ENCODE measurements around the gene CAPG. TPM values are rescaled to one million over a fixed set of nuclear protein-coding genes. Genes with fewer than 3 reads are reported as not detected.

CAPG gene
- polyA plus RNA-seq, 1 donor (not counting 4 experiments of a cell fraction or from before 2014, with no cell fraction given), result 466 TPM

GRCh38 chr2:85421260-85422071 is 11.3 kb upstream of the CAPG start:
- H3K27me3 ChIP-seq (ENCODE audit: control insufficient read depth, extremely low read depth, insufficient read depth, low read length), result no peaks in the 10 kb centered on the region
- peak overlapping the region; percentile 38 for H2AFZ ChIP-seq (ENCODE audit: control insufficient read depth, low read length)
- no peaks in the 10 kb centered on the region for H4K20me1 ChIP-seq (ENCODE audit: control insufficient read depth, extremely low read depth, insufficient read depth, low read length)
- TF ChIP-seq EZH2 (IDR thresholded peaks at IDR 0.05; ENCODE audit: low read length), result no peak
- TF ChIP-seq, protein P1, sequence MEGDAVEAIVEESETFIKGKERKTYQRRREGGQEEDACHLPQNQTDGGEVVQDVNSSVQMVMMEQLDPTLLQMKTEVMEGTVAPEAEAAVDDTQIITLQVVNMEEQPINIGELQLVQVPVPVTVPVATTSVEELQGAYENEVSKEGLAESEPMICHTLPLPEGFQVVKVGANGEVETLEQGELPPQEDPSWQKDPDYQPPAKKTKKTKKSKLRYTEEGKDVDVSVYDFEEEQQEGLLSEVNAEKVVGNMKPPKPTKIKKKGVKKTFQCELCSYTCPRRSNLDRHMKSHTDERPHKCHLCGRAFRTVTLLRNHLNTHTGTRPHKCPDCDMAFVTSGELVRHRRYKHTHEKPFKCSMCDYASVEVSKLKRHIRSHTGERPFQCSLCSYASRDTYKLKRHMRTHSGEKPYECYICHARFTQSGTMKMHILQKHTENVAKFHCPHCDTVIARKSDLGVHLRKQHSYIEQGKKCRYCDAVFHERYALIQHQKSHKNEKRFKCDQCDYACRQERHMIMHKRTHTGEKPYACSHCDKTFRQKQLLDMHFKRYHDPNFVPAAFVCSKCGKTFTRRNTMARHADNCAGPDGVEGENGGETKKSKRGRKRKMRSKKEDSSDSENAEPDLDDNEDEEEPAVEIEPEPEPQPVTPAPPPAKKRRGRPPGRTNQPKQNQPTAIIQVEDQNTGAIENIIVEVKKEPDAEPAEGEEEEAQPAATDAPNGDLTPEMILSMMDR (optimal IDR thresholded peaks at IDR 0.05 in 1 of 3, IDR thresholded peaks at IDR 0.05 in 1 of 3, conservative IDR thresholded peaks at IDR 0.05 in 1 of 3; ENCODE audit: extremely low read depth in 1 of 3, insufficient read depth in 2 of 3, low read length in 3 of 3), result no peak
- H3K79me2 ChIP-seq (ENCODE audit: control insufficient read depth, insufficient read depth, low read length), result no peaks in the 10 kb centered on the region
- no peak overlapping the region for H3K9ac ChIP-seq (ENCODE audit: control insufficient read depth, extremely low read depth, insufficient read depth, low read length)
- H3K4me3 ChIP-seq (ENCODE audit: control insufficient read depth in 2 of 3, extremely low read depth in 1 of 3, insufficient read depth in 2 of 3, low read depth in 1 of 3, low read length in 3 of 3), result no peak overlapping the region
- H3K36me3 ChIP-seq (ENCODE audit: control insufficient read depth in 2 of 2, extremely low read depth in 1 of 2, insufficient read depth in 2 of 2, low read length in 2 of 2), result no peaks in the 10 kb centered on the region
- FAIRE-seq (no peak), DNase-seq (ENCODE audit: low read depth, low spot score) (no peak)
- H3K4me1 ChIP-seq (ENCODE audit: control insufficient read depth, extremely low read depth, insufficient read depth, low read length), result peaks cover 29% of the 10 kb centered on the region
- no peak overlapping the region for H3K27ac ChIP-seq (ENCODE audit: control insufficient read depth, insufficient read depth, low read length)
- no peak overlapping the region for H3K4me2 ChIP-seq (ENCODE audit: control insufficient read depth, extremely low read depth, insufficient read depth, low read depth, low read length)
- H3K9me1 ChIP-seq (ENCODE audit: control insufficient read depth, extremely low read depth, insufficient read depth, low read length), result no peaks in the 10 kb centered on the region
- dilution Hi-C loops (cut with MboI; ENCODE audit: extremely low pct_ligation_motif_present, low sequenced_read_pairs), result no loop called here
- no peaks in the 10 kb centered on the region for H3K9me3 ChIP-seq (ENCODE audit: control insufficient read depth, low read depth, low read length)

- Histone ChIP-seq H3K4me1 (ENCODE audit: control insufficient read depth, extremely low read depth, insufficient read depth, low read length) (peaks cover 29% of the 10 kb centered on the region), H3K79me2 (ENCODE audit: control insufficient read depth, insufficient read depth, low read length) (no peaks in the 10 kb centered on the region), H4K20me1 (ENCODE audit: control insufficient read depth, extremely low read depth, insufficient read depth, low read length) (no peaks in the 10 kb centered on the region), H3K36me3 (ENCODE audit: control insufficient read depth in 2 of 2, extremely low read depth in 1 of 2, insufficient read depth in 2 of 2, low read length in 2 of 2) (no peaks in the 10 kb centered on the region), H3K27ac (ENCODE audit: control insufficient read depth, insufficient read depth, low read length) (no peak overlapping the region), H3K9me1 (ENCODE audit: control insufficient read depth, extremely low read depth, insufficient read depth, low read length) (no peaks in the 10 kb centered on the region), H2AFZ (ENCODE audit: control insufficient read depth, low read length) (peak overlapping the region; percentile 38), H3K9me3 (ENCODE audit: control insufficient read depth, low read depth, low read length) (no peaks in the 10 kb centered on the region), H3K9ac (ENCODE audit: control insufficient read depth, extremely low read depth, insufficient read depth, low read length) (no peak overlapping the region), H3K27me3 (ENCODE audit: control insufficient read depth, extremely low read depth, insufficient read depth, low read length) (no peaks in the 10 kb centered on the region), H3K4me3 (ENCODE audit: control insufficient read depth in 2 of 3, extremely low read depth in 1 of 3, insufficient read depth in 2 of 3, low read depth in 1 of 3, low read length in 3 of 3) (no peak overlapping the region), H3K4me2 (ENCODE audit: control insufficient read depth, extremely low read depth, insufficient read depth, low read depth, low read length) (peak overlapping the region; percentile 40)
- dilution Hi-C loops (cut with MboI; ENCODE audit: extremely low pct_ligation_motif_present, low sequenced_read_pairs), result no loop called here
- FAIRE-seq, result no peak
- DNase-seq (ENCODE audit: low read depth, low spot score), result no peak
- TF ChIP-seq, protein P1 (optimal IDR thresholded peaks at IDR 0.05 in 1 of 3, IDR thresholded peaks at IDR 0.05 in 1 of 3, conservative IDR thresholded peaks at IDR 0.05 in 1 of 3; ENCODE audit: extremely low read depth in 1 of 3, insufficient read depth in 2 of 3, low read length in 3 of 3), result peak; percentile 99
- TF ChIP-seq EZH2 (IDR thresholded peaks at IDR 0.05; ENCODE audit: low read length), result no peak
Observed at GRCh38 chr2:85420536-85421259, 10.5 kb upstream of the CAPG start.

Measured in keratinocyte (primary cell).